Hindlimb muscle (tissue), 1 donor: ENCODE measurements around the gene LRRFIP1. TPM values are rescaled to one million over a fixed set of nuclear protein-coding genes. Genes with fewer than 3 reads are reported as not detected.
A peak's percentile ranks its signal among the peaks of the same experiment; 100 is the strongest.

Source experiments
- DNase-seq: peaks from one replicate; pipeline ENCODE4 v3.0.0-alpha.2; 2013
- polyA plus RNA-seq: library from polyadenylated mRNA; unstranded; fragments of 120-200 nt; gene quantifications from one replicate; pipeline ENCODE4 v1.2.1, GENCODE V29; 2013; ENCODE audit not compliant: insufficient read length

LRRFIP1 gene
- polyA plus RNA-seq, 1 donor: 184 TPM

DNA sequence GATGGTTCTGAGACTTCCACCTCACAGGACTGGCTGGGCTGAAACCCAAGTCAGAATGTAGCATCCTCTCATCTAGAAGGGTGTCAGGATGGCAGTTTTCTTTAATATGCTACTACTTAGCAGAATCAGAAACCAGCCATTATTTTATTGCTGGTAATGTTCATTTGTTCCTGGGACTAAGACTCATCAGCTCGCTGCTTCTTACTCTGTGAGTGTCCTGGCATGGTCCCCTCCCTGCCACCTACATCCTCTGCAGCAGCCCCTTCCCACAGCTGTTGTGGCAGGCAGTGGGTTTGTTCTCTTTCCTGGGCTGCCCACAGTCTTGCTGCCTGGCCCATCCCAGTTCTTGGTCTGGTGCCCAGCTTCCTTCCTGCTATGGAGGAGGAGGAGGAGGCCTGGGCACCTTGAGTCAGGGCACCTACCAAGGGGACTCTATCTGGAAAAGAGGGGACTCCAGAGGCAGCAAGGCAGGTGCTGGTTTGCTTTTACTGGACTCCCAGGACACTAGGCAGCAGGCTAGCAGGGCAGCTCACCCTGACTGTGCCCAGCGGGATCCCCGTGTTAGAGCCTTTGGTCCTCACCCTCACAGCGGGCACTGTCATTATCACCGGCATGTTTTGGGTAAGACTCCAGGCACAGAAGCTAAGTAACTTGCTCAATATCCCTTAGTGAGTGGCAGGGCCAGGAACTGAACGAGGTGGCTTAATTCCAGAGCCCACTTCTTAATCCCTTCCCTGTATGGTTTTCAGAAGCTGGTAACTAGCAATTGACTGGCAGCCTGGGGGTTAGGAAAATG is 62.1 kb downstream of the LRRFIP1 start:
- no peak for DNase-seq

DNA sequence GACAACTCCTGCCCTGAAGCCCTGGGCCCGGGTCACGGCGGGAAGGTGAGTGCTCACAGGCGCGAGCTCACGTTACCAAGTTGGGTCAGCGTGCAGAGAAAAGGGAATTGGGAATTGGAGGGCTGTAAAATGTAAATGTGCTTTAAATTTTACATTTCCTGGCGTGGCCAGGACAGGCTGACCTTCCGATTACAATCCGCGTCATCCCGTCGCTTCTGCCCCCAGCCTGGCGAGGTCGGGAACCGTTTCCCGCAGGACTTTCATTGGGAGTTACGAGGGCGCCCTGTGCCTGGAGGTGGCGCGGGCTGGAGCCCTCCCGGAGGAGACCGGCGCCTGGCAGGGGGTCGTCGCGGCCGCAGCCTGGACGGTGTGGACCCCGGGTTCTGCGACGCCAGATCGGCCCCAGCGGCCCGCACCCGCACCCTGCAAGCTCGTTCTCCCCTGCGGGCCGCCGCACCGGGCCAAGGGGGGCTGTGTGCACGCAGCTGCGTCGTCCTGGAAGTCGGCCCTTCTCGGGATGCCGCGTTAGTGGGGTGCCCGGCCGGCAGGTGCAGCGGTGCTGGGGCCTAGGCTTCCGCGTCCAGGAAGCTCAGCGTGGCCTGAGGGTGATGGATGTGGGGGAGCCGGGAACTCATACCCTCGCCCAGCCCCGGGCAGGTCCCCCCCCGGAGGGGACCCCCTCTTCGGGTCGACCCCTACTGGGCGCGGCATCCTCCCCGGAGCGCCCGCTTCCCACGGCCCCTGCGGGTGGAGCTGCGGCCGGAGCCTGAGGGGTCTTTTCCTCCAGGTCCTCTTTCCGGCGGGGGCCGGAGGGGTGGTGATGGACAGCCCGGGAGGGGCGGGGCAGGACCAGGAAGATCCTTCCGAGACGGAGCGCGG is 63.9 kb downstream of the LRRFIP1 start:
- no peak for DNase-seq

DNA sequence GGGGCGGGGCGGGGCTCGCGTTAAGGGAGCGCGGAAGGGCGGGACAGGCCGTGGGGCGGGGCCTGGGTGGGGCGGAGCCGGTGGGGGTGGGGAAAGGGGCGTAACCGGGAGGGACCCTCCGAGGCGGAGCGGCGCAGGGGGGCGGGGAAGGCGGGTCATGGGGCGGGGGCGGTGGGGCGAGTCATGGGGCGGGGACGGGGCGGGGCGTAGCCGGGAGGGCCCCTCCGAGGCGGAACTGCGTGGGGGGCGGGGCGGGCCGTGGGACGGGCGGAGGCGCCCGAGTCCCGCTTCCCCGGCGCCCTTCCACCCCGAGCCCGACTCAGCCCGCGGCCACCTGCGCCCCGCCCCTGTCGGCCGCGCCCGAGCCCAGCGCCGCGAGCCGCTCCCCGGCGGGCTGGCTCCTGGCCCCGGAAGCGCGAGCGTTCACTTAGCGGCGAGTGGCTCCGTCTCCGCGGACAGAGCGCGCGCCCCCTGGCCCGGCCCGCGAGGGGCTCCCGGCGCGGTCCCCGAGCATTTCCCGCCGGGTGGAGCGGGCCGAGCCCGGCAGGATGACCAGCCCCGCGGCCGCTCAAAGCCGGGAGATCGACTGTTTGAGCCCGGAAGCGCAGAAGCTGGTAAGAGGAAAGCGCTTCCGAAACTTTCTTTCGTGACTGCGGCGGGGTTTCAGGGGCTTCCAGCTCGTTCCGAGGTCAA is 64.7 kb downstream of the LRRFIP1 start:
- DNase-seq: peak; percentile 86

DNA sequence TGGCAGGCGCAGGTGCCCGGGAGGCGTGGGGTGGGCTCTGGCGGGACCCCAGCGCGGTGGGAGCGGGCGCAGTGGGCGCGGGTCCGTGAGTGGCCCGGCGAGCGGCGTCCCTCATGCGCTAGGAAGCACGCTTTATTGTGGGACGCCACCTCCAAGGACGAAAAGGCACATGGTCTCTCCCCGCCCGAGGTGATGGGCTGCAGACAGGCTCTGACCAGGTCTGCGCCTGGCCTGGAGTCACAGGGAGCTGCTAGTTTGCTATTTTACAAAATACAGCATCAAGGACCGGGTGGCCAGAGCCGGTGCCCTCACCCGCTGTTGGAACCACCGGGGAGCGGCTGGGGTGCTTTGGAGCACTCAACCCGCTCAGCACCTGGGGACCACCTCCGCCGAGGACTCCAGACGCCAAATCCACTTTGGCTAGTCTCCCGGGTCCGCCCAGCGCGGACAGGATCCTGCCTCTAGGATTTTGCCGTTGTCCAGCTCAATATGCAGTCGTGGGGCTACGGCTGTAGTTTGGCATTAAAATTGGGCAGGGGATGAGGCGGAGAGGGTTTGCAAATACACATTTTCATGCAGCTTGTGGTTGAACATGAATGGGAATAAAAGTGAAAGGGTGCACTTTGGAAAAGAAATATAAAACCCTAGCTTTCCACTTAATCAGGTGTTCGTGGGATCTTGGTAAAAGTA is 65.4 kb downstream of the LRRFIP1 start:
- DNase-seq: no peak

DNA sequence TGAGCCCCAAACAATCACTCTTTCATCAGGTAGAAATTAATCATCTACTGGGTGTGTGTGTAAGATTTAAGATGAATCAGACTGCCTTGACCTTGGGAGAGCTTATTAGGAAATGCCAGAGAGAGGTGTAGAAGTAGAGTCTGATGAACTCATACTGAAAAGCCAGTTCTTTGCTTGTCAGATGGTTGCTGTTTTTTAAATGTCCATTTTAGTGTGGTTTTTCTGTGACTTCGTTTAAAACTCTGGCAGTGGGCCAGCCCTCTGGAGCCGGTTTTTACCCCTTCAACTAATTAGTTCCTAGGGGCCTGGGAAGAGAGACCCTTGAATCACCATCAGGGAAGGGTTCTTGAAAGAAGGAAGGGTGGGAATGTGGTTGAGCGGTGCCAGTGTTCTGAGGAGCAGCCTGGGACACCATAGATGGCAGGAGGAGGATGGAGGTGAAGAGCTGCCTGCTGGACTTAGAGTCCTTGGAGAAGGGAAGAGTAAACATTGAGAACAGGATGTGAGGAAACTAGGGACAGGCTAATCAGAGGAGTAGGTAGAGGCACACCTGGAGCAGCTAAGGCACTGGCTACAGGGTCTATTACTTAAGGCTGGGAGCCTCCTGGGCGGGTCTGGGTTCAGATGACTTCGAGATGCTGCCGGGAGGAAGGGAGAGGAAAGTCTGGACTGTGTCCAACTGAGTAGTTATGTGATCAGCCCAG is 66.1 kb downstream of the LRRFIP1 start:
- no peak for DNase-seq

DNA sequence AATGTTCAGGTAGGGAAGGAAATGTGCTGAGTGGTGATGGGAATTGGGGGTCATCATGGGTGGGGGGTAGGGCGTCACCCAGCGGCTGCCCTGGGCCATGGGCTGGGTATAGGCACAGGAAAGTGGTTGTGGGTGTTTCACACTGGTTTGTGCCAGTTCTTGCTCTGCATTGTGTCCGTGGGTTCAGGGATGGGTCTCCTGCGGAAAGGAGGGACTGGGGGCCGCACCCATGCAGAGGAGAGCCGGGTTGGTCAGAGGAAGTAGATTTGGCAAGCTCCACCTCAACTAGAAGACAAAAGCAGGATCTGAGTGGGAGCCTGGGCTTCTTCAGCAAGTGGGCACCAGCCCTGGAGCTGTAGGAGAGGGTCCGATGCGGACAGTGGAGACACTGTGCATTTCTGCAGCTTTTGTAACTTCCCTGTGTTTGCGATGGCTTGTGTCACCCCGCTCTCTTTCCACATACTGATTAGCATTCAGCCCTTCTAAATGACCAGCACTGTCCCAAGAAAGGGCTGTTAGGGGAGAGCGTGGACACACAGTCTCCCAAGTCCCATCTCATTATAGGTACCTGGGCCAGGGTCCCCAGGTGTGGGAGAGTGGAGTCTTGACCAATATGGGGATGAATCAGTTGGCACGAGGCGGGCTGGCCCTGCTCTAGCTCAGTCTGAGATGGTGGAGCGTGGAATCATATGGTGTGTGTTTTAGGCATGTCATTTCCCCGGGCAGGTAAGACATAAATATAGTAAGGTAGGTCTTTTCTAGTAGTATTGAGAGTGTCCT is 67.2 kb downstream of the LRRFIP1 start:
- no peak for DNase-seq

DNA sequence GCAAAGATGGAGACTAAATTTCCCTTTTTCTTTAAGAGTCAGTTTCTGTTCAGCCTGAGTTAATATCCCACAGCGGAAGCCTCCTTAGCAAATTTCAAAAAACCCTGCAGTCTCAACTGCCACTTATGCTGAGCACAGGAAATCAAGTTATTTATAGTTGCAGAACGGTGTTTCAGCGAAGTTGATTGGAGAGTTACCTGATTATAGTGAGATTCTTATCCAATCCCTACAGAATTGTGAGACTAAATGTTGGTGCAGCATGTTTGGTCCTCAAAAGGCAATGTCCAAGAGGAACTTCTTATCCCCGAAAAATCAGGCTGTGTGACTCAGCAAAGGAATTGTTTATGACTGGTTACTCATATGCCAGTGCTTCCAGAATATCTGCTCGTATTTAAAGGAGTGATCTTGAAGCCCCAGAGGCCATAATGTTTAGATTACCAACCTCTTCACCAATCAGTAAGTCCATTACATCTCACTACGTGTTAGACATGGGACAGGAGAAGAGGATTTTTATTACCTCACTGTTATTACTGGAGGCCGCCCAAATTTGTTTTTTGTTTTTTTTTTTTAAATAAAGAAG is 67.9 kb downstream of the LRRFIP1 start:
- DNase-seq: no peak

DNA sequence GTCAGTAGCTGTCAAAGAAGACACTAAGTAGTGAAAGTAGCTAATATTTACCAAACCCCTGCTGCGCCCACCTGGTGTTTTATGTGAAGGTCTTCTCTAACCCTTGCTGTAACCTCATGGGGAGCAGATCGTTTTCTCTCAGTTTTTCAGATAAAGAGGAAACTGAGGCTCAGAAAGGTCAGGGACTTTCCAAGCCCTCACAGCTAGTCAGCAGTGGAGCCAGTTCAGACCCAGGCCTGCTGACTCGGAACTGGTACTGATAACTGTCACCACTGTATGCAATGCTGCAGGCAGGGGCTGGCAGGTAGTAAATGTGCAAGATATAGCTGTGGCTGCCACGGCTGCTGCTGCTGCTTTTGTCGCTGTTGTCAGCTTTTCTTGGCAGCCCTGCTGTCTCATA is 69.1 kb downstream of the LRRFIP1 start:
- no peak for DNase-seq

DNA sequence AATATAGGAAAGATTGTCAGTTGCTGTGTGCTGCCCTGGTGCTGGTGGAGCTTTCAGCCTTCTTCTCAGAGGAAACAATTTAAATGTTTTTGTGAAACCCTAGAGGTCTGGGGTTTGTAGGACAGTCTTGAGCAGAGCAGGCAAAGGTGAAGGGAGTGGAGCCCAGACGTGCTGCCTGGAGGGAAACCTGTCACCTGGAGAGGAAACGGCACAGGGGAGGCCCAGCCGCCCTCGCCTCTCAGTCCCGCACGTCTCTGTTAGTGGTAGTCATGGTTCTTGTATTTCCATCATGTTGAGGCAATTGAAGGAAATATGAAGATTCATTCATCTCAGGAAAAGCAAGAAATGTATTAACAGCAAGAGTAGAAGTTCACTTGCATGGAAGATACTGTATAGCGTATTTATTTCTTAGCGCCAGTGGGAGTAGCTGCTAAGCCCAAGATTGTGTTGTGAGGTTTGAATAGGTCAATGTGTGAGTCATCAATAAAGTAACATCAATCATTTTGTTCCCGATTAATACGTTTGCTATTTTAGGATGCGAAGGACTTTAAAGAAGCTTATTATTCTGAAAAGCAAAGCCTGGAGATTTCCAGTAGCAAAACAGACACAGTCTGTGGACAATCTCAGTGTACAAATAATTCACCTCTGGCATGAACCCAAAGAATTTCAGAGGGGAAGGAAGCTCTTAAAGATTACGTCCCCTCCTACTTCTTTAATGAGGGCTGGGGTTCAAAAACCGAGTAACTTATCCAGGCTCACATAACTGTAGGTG is 70.4 kb downstream of the LRRFIP1 start:
- DNase-seq: no peak

DNA sequence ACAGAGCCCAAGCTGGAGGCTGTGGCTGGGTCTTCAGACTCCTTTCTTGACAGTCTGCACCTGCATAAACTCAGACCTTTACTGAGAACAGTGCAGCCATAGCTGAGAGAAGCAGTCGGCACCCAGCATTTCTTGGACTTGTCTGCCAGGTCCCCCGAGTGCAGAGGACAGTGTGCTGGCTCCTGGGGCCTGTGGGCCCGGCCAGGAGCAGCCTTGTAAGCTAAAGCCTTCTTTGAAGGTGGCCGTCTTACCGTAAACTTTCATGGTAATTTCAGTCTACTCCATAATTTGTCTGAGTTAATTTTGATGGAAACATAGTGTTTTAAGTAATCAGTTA is 70.9 kb downstream of the LRRFIP1 start:
- DNase-seq: no peak

DNA sequence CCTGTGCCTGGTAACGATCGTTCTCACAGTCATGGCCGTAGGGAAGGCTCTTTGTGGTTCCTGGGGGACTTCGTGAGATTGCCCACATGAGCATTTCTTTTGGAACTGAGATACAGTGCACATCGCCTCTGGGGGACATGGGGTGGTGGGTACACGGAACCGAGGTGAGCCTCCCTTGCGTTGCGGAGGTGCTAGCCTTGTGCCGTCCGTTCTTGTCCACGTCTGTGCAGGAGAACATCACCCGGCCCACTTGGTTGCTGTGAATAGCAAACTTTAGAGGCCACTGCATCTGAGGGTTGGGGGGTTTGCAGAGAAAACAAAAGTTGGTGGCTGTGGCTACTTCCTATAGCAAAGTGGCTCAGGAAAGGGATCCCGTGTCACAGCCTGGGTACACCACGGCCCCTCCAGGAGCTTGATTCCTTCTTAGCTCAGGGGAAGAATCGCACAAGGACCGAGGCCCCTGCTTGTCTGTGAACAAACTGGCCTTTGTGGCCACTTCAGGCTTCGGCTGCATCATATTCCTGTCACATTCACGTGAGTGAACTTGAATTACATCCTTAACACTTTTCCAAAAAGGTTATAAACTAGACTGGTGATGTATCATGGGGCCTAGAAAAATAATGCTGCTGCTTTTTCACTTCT is 72.6 kb downstream of the LRRFIP1 start:
- no peak for DNase-seq

DNA sequence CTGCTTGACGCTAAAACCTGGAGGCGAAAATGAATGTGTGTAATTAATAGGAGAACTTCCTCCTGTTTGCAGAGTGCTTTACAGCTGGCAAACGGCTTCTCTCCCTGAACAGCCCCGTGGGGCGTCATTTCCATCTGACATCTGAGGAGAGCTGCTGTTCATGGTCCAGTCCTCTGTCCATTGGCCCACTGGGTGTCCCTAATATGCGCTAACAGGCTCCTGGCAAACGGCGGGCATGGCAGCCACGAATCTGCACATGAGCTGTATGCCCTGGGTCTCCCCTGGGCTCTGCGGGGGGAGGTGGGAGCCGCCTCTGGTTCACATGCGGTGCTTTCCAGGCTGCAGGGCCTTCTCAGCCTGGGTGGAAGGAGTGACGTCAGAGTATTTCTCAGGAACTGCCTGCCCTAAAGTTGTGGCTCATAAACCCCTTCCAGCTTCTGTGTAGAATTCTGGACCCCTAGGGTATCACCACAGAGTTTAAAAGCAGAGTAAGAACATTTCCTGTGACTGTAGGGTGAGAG is 73.2 kb downstream of the LRRFIP1 start:
- DNase-seq: peak; percentile 81

DNA sequence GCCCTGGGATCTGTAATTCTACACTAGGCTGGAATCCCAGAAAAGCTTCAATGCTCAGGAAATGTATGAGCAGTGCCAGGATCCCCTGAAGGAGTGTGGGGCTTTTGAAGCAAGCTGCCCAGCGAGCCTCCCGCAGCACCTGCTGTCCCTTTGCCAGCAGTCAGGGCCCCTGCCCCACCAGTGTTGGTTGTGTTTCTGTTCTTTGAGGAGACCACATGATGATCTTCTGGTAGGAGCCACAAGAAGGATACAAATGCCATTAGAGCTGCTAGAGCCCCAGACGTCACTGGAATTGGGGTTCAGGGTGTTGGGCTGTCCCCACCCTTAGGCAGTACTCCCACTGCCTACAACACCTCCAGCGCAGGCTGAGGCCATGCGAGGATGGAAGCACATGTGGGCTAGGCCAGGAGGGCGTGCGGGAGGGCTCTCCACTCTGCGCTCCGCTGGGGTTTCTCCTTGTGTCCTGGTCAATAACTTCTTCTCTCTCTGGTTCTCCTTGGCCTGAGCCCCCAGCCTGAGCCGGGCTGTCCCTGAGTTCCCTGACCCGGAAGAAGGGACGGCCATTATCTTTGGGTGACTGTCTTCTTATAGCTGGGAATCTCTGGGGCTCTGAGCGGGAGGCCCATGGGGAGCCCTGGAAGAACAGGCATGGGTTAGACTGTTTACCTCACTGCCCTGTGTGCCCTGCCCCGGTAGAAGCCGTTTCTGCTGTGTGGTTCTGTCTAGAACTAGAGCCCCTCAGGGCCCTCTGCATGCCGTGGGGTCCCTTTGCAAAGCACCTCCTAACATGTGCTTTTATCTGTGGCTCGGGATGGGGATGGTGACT is 73.9 kb downstream of the LRRFIP1 start:
- no peak for DNase-seq

DNA sequence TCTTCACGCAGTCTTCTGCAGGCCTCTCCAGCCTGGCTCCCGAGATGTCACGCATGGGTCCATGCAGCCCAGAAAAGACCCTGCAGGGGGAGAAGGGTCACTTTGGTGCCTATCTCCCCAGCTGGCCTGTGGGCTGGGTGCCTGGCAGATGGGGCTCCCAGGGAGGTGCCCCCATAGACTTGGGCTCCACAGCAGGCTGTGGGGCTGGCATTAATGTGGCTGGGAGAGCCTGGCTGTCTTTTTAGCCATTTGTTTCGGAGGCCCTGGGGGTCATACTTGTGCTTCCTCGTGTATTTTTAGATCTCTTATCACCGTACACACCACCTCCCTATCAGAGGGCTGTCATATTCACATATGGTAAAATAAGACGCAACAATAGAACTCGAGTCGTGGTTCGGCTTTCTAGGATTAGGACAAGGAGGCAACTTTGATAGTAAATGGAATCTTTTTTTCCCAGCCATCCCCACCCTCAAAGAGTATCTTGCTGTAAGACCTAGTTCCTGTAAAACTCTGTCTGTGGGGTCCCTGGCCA is 74.5 kb downstream of the LRRFIP1 start:
- no peak for DNase-seq

DNA sequence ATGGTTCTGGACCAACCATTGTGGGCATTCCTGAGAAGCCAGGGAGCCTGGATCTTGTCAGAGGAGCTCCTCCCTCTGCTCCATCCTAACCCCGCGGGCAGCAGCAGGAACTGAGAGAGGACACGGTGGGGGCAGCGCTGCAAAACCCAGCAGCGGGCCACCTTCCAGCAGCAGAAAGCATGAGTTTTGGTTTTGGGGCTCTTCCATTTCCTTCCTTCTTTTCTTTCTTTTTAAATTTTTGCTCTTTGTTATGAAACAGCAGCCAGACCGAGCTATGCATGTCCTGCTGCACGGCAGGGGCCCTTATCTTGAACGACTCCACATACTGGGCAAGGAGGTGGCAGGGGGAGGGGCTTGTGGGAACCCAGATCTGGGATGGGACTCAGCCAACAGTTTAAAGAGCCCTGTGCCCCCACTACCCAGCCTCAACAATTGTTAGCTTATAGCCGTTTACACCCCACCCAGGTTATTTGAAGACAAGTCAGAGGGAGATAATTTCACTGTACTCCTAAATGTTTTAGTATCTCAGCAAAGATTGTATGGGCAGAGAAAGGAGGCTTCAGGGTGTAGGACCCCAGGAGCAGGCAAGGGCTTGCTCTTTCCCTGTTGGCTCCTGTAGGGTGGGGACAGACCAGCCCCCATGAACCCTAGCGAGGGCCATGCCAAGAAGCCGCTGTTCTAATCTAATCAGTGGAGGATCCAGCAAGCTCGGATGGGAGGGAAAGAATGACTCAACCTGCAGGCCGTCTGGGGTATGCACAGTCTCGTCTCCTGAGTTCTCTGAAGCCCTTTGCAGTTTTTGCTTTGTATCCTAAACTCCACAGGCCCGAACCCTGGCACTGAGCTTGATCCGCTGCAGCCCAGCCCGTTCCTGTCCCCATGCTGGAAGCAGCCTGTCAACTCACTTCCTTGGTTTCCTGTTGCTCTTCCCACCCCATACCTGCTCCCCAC is 75.3 kb downstream of the LRRFIP1 start:
- no peak for DNase-seq

DNA sequence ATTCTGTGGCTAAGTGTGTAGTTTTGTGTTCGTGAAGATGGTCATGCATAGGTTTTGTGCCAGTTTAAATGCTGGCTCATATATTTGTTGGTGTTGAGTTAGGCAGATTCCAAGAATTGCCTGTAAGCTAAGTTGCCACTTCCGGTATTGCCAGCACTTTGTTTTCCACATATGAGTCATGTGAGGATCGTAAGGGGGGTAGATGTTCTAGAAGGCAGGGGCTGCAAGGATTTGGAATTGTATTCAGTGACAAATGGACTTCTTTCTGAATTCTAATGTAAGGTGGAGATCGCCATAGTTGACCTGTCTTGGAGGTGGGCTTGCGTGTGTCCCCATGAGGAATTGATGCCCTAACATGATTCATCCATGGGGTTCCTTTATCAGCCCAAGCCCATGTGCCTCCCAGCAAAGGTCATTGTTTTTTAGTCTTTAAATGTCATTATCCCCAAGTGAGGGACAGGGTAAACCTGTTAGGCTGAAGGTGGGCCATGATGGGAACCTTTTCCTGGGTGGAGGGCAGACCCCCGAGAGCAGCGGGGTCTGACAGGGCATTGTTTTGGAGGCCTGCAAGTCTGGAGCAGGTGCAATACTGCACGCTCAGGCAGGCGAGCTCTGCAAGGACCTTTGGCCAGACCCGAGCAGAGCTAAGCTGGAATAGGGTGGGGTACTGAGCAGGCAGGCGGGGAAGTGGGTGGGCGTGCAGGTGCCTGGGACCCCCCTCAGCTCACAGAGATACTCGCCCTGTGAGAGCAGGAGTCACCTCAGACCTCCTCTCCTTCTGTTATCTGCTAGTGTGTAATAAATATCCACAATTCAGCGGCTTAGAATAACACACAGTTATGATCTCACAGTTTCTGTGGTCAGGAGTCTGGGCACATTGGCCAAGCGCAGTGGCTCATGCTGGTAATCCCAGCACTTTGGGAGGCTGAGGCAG is 77.4 kb downstream of the LRRFIP1 start:
- DNase-seq: no peak
